H9 (cell line): Measurements from ENCODE around the gene SLC45A1. TPM values are rescaled to one million over a fixed set of nuclear protein-coding genes. Genes with fewer than 3 reads are reported as not detected.

Experiments used
- DNase-seq: peaks from one replicate; pipeline ENCODE4 v3.0.0-alpha.2; 2017
- H2AFZ ChIP-seq: one replicate; pipeline ENCODE4 v1.6.1; 2013; ENCODE audit warnings: mild to moderate bottlenecking, low read length, control low read depth, moderate library complexity
- H2AK5ac ChIP-seq: 2 replicates; pipeline ENCODE4 v1.6.1; 2013; ENCODE audit warnings: low read length, control low read depth, mixed read lengths; ENCODE audit not compliant: insufficient read length
- H2BK120ac ChIP-seq: one replicate; pipeline ENCODE4 v1.6.1; 2013; ENCODE audit warnings: low read depth, mild to moderate bottlenecking, low read length, control low read depth, inconsistent platforms; ENCODE audit not compliant: poor library complexity, severe bottlenecking
- H2BK12ac ChIP-seq: 2 replicates; pipeline ENCODE4 v1.6.1; 2013; ENCODE audit warnings: low read length, control low read depth, mixed read lengths, low read depth; ENCODE audit not compliant: insufficient read length
- H2BK15ac ChIP-seq: 2 replicates; pipeline ENCODE4 v1.6.1; 2013; ENCODE audit warnings: low read depth, low read length, control low read depth
- H2BK20ac ChIP-seq: one replicate; pipeline ENCODE4 v1.6.1; 2013; ENCODE audit warnings: low read depth, mild to moderate bottlenecking, low read length, control low read depth, inconsistent platforms; ENCODE audit not compliant: poor library complexity, severe bottlenecking
- H2BK5ac ChIP-seq: 2 replicates; pipeline ENCODE4 v1.6.1; 2013; ENCODE audit warnings: low read length, control low read depth, mixed read lengths; ENCODE audit not compliant: insufficient read length
- H3K14ac ChIP-seq: 2 replicates; pipeline ENCODE4 v1.6.1; 2013; ENCODE audit warnings: low read length, control low read depth; ENCODE audit not compliant: insufficient read depth
- H3K18ac ChIP-seq: 2 replicates; pipeline ENCODE4 v1.6.1; 2013; ENCODE audit warnings: low read depth, mild to moderate bottlenecking, mixed read lengths, low read length, control low read depth; ENCODE audit not compliant: insufficient read length
- H3K23ac ChIP-seq: 2 replicates; pipeline ENCODE4 v1.6.1; 2013; ENCODE audit warnings: low read length, control low read depth, mixed read lengths, low read depth; ENCODE audit not compliant: insufficient read length
- H3K23me2 ChIP-seq: 2 replicates; pipeline ENCODE4 v1.6.1; 2013; ENCODE audit warnings: low read depth, mild to moderate bottlenecking, mixed read lengths, low read length, control low read depth; ENCODE audit not compliant: insufficient read length, poor library complexity, severe bottlenecking
- H3K27ac ChIP-seq: 2 replicates; pipeline ENCODE4 v1.5.1; 2013; ENCODE audit warnings: low read length, control low read depth, mixed read lengths, low read depth; ENCODE audit not compliant: insufficient read length
- H3K27me3 ChIP-seq: 2 replicates; pipeline ENCODE4 v1.6.1; 2013; ENCODE audit warnings: low read length, control low read depth, inconsistent platforms; ENCODE audit not compliant: insufficient read depth
- H3K4ac ChIP-seq: 2 replicates; pipeline ENCODE4 v1.6.1; 2013; ENCODE audit warnings: low read depth, mild to moderate bottlenecking, control low read depth, inconsistent platforms, low read length, moderate library complexity
- H3K4me1 ChIP-seq: 2 replicates; pipeline ENCODE4 v1.6.1; 2013; ENCODE audit warnings: low read length, control low read depth, inconsistent platforms; ENCODE audit not compliant: insufficient read depth
- H3K4me2 ChIP-seq: 2 replicates; pipeline ENCODE4 v1.6.1; 2013; ENCODE audit warnings: low read length, control low read depth, mixed read lengths; ENCODE audit not compliant: insufficient read length, insufficient read depth
- H3K56ac ChIP-seq: 2 replicates; pipeline ENCODE4 v1.6.1; 2013; ENCODE audit warnings: low read depth, mild to moderate bottlenecking, mixed read lengths, low read length, control low read depth; ENCODE audit not compliant: insufficient read length
- H3K79me1 ChIP-seq: 2 replicates; pipeline ENCODE4 v1.6.1; 2013; ENCODE audit warnings: low read depth, mild to moderate bottlenecking, moderate library complexity, low read length, control low read depth, inconsistent platforms; ENCODE audit not compliant: insufficient read depth, poor library complexity, severe bottlenecking
- H3K79me2 ChIP-seq: 2 replicates; pipeline ENCODE4 v1.6.1; 2013; ENCODE audit warnings: low read length, control low read depth, inconsistent platforms; ENCODE audit not compliant: insufficient read depth
- H3K9ac ChIP-seq: 2 replicates; pipeline ENCODE4 v1.6.1; 2013; ENCODE audit warnings: low read length, control low read depth, mixed read lengths; ENCODE audit not compliant: insufficient read length; ENCODE audit errors: extremely low read depth
- H3K9me3 ChIP-seq: one replicate; pipeline ENCODE4 v1.6.1; 2013; ENCODE audit warnings: low read depth, low read length, inconsistent platforms; ENCODE audit not compliant: control insufficient read depth
- H3T11ph ChIP-seq: one replicate; pipeline ENCODE4 v1.6.1; 2013; ENCODE audit warnings: mild to moderate bottlenecking, low read length, control low read depth, inconsistent platforms
- H4K20me1 ChIP-seq: one replicate; pipeline ENCODE4 v1.6.1; 2013; ENCODE audit not compliant: control insufficient read depth, insufficient read length, insufficient read depth
- H4K5ac ChIP-seq: 2 replicates; pipeline ENCODE4 v1.6.1; 2013; ENCODE audit warnings: low read depth, mild to moderate bottlenecking, mixed read lengths, low read length, control low read depth; ENCODE audit not compliant: insufficient read length
- H4K8ac ChIP-seq: replicated peaks from 2 replicates; pipeline ENCODE4 v1.6.1; 2013; ENCODE audit warnings: low read length, control low read depth, mixed read lengths, low read depth; ENCODE audit not compliant: insufficient read length
- H4K91ac ChIP-seq: 2 replicates; pipeline ENCODE4 v1.6.1; 2013; ENCODE audit warnings: low read depth, mild to moderate bottlenecking, moderate library complexity, mixed read lengths, low read length, control low read depth; ENCODE audit not compliant: insufficient read length
- H3K27ac Mint-ChIP-seq, 3 experiments: 2 replicates in 2 of 3; 3 replicates in 1 of 3; pipeline ENCODE4 v1.8.0; 2020 to 2021; ENCODE audit warnings: mixed read lengths in 3 of 3, mild to moderate bottlenecking in 1 of 3, moderate library complexity in 1 of 3
- H3K27me3 Mint-ChIP-seq: 2 replicates; pipeline ENCODE4 v1.8.0; 2021; ENCODE audit warnings: low read depth, mild to moderate bottlenecking, moderate library complexity, mixed read lengths
- H3K36me3 Mint-ChIP-seq, 3 experiments: 2 replicates in 2 of 3; 3 replicates in 1 of 3; pipeline ENCODE4 v1.8.0; 2020 to 2021; ENCODE audit warnings: low read depth in 3 of 3, mixed read lengths in 3 of 3; ENCODE audit not compliant: insufficient read depth in 1 of 3
- H3K4me1 Mint-ChIP-seq, 2 experiments: 2 replicates each; pipeline ENCODE4 v1.8.0; 2020; ENCODE audit warnings: mixed read lengths in 2 of 2
- H3K4me3 Mint-ChIP-seq, 2 experiments: 2 replicates in 1 of 2; 3 replicates in 1 of 2; pipeline ENCODE4 v1.8.0; 2020 to 2021; ENCODE audit warnings: mild to moderate bottlenecking in 2 of 2, mixed read lengths in 2 of 2, moderate library complexity in 1 of 2
- H3K9me3 Mint-ChIP-seq, 2 experiments: 2 replicates in 1 of 2; 3 replicates in 1 of 2; pipeline ENCODE4 v1.8.0; 2020; ENCODE audit warnings: mild to moderate bottlenecking in 2 of 2, mixed read lengths in 2 of 2, moderate library complexity in 1 of 2
- WGBS: extraction: QIAGEN DNeasy Blood & Tissue Kit; methylation state at CpG from one replicate; pipeline ENCODE4 v1.1.7; 2013; ENCODE audit warnings: missing lambda C conversion rate, low lambda C conversion rate, mixed read lengths; ENCODE audit not compliant: insufficient read length; ENCODE audit errors: extremely low coverage; 5-methylcytosine and 5-hydroxymethylcytosine counted together
- total RNA-seq: library from RNA; stranded (reverse); gene quantifications from 2 replicates; pipeline ENCODE4 v1.2.1, GENCODE V29; 2021
- TF ChIP-seq, protein P1 (sequence below): fragments of 200-600 bp; sonication (generic); conservative IDR thresholded peaks from 3 replicates; pipeline ENCODE4 v1.8.0; 2021; ENCODE audit warnings: antibody characterized with exemption, mild to moderate bottlenecking

SLC45A1 gene
- total RNA-seq, 1 experiment from 2014 or later: 0.63 TPM

DNA sequence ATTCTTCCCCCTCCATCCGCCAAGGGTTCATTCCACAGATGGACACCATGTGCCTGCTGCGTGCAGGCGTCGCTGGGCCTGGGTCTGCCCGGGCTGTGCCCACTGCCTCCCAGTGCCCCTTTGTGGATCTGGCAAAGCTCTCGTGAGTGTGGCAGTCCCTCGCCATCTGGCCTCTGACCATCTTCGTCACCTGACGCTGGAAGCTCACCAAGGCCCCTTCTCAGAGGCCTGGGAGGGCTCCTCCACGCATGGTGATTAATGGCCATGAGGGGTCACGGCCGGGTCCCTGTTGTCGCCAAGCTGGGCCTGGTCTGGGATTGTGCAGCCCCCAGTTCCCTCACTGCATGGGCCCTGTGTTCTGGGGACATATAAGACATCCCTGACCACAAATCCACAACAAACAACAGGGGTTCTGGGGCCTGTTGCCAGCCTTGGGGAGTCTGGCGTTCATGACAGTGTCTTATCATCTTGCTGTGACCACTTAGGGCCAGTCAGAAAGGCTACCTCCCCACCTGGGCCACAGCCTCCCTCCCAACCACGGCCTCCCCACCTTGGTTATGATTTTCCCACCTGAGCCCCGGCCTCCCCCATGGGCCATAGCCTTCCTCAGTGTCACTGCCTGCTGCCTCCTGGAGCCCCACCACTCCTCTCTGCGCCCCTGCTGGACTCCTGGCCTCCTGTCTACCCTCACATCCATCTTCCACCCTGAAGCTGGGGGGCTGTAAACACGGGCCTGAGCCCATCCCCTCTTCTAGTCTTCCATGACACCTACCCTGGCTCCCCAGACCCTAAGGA is 27.9 kb downstream of the SLC45A1 start:
- Histone ChIP-seq H2BK120ac (no peak overlapping the region), H3K79me1 (no peaks in the 10 kb centered on the region), H2BK12ac (no peak overlapping the region), H3K4ac (no peak overlapping the region), H4K20me1 (no peaks in the 10 kb centered on the region), H2BK5ac (no peak overlapping the region), H3K23me2 (no peaks in the 10 kb centered on the region), H2AK5ac (no peak overlapping the region), H3K4me2 (no peak overlapping the region), H3K9me3 (no peaks in the 10 kb centered on the region), H2BK15ac (no peak overlapping the region), H3K18ac (no peak overlapping the region), H3K4me1 (no peaks in the 10 kb centered on the region; the same call in 1 of the 2 replicates), H3T11ph (no peak overlapping the region), H4K91ac (no peak overlapping the region), H3K14ac (no peak overlapping the region), H3K27ac (no peak overlapping the region), H3K9ac (no peak overlapping the region), H4K8ac (no peak overlapping the region), H4K5ac (no peak overlapping the region), H3K23ac (no peak overlapping the region), H2AFZ (no peak overlapping the region), H3K27me3 (no peaks in the 10 kb centered on the region), H2BK20ac (no peak overlapping the region), H3K79me2 (no peaks in the 10 kb centered on the region), H3K56ac (no peak overlapping the region)
- Mint-ChIP-seq H3K27ac (peak overlapping the region in 1 of 3 experiments; percentile 58; a peak in 1 of 7 replicates), H3K27me3 (peaks cover 3% of the 10 kb centered on the region), H3K4me1 (peaks cover 9 to 10% of the 10 kb centered on the region in 2 experiments), H3K36me3 (peaks cover 0 to 3% (median 0%) of the 10 kb centered on the region in 3 experiments; a peak in 3 of 7 replicates), H3K9me3 (no peaks in the 10 kb centered on the region; a peak in 1 of 5 replicates), H3K4me3 (no peak overlapping the region)
- no CpG with 5 or more reads among the region's 18 CpGs for WGBS
- DNase-seq: peak; percentile 20
- TF ChIP-seq, protein P1, sequence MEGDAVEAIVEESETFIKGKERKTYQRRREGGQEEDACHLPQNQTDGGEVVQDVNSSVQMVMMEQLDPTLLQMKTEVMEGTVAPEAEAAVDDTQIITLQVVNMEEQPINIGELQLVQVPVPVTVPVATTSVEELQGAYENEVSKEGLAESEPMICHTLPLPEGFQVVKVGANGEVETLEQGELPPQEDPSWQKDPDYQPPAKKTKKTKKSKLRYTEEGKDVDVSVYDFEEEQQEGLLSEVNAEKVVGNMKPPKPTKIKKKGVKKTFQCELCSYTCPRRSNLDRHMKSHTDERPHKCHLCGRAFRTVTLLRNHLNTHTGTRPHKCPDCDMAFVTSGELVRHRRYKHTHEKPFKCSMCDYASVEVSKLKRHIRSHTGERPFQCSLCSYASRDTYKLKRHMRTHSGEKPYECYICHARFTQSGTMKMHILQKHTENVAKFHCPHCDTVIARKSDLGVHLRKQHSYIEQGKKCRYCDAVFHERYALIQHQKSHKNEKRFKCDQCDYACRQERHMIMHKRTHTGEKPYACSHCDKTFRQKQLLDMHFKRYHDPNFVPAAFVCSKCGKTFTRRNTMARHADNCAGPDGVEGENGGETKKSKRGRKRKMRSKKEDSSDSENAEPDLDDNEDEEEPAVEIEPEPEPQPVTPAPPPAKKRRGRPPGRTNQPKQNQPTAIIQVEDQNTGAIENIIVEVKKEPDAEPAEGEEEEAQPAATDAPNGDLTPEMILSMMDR: no peak
